ENCODE results near the gene ATG7.
"Not testable (repeated sequence)": the region's sequence is repeated elsewhere in the genome, so short reads cannot be mapped to it uniquely, and the experiment has no call there.

The ATG7 gene

GRCh38 chr3:11250902-11251806 is 21.0 kb upstream of the ATG7 start:
- no peak overlapping the region for H3K4me3 ChIP-seq
- H3K27ac ChIP-seq = peak overlapping the region in 1 of 21 experiments; percentile 35

- Histone ChIP-seq H3K4me3 (no peak overlapping the region), H3K27ac (peak overlapping the region in 2 of 21 experiments; percentile 4 to 11)
Observed at GRCh38 chr3:11251807-11252176, 20.4 kb upstream of the ATG7 start.

- Histone ChIP-seq H3K4me3 (no peak overlapping the region), H3K27ac (peak overlapping the region in 1 of 21 experiments; percentile 43)
Observed at GRCh38 chr3:11254876-11255275, 17.3 kb upstream of the ATG7 start.

GRCh38 chr3:11255537-11255936 is 16.7 kb upstream of the ATG7 start:
- H3K27ac ChIP-seq = peak overlapping the region in 1 of 21 experiments; percentile 43
- not testable (repeated sequence) for H3K4me3 ChIP-seq

- Histone ChIP-seq H3K27ac (no peak overlapping the region), H3K4me3 (no peak overlapping the region)
Observed at GRCh38 chr3:11258958-11259357, 13.2 kb upstream of the ATG7 start.

- H3K27ac ChIP-seq = no peak overlapping the region
- H3K4me3 ChIP-seq = no peak overlapping the region
Observed at GRCh38 chr3:11260460-11260859, 11.7 kb upstream of the ATG7 start.

GRCh38 chr3:11269007-11269406 is 3.2 kb upstream of the ATG7 start:
- no peak overlapping the region for H3K27ac ChIP-seq
- no peak overlapping the region for H3K4me3 ChIP-seq

- peak overlapping the region in 19 of 21 experiments; percentile 77 to 96 (median 92) for H3K27ac ChIP-seq
Observed at GRCh38 chr3:11272906-11273574, 843 bp downstream of the ATG7 start.

GRCh38 chr3:11273891-11274291 is 1.7 kb downstream of the ATG7 start:
- no peak overlapping the region for H3K4me3 ChIP-seq

More at GRCh38 chr3:11272906-11273574, 843 bp downstream of the ATG7 start:
- H3K4me3 ChIP-seq = peak overlapping the region; percentile 69 to 94 (median 71)

GRCh38 chr3:11274566-11275142 is 2.5 kb downstream of the ATG7 start:
- Histone ChIP-seq H3K27ac (peak overlapping the region in 7 of 21 experiments; percentile 8 to 92 (median 39)), H3K4me3 (no peak overlapping the region)

More at GRCh38 chr3:11273891-11274291, 1.7 kb downstream of the ATG7 start:
- H3K27ac ChIP-seq = peak overlapping the region in 9 of 21 experiments; percentile 8 to 96 (median 91)

- Histone ChIP-seq H3K4me3 (no peak overlapping the region), H3K27ac (no peak overlapping the region)
Observed at GRCh38 chr3:11275926-11276325, 3.7 kb downstream of the ATG7 start.

GRCh38 chr3:11276901-11277300 is 4.7 kb downstream of the ATG7 start:
- Histone ChIP-seq H3K27ac (no peak overlapping the region), H3K4me3 (no peak overlapping the region)

GRCh38 chr3:11282250-11283138 is 10.3 kb downstream of the ATG7 start:
- Histone ChIP-seq H3K27ac (peak overlapping the region in 15 of 21 experiments; percentile 0 to 79 (median 27)), H3K4me3 (no peak overlapping the region)

- Histone ChIP-seq H3K4me3 (no peak overlapping the region), H3K27ac (peak overlapping the region in 15 of 21 experiments; percentile 0 to 79 (median 29))
Observed at GRCh38 chr3:11283139-11283475, 10.9 kb downstream of the ATG7 start.

- H3K27ac ChIP-seq = peak overlapping the region in 3 of 21 experiments; percentile 61 to 79 (median 73)
- no peak overlapping the region for H3K4me3 ChIP-seq
Observed at GRCh38 chr3:11284011-11284410, 11.8 kb downstream of the ATG7 start.

GRCh38 chr3:11285471-11285870 is 13.3 kb downstream of the ATG7 start:
- Histone ChIP-seq H3K4me3 (no peak overlapping the region), H3K27ac (no peak overlapping the region)

- peak overlapping the region in 18 of 21 experiments; percentile 51 to 86 (median 76) for H3K27ac ChIP-seq
- H3K4me3 ChIP-seq = no peak overlapping the region
Observed at GRCh38 chr3:11287404-11287803, 15.2 kb downstream of the ATG7 start.

- Histone ChIP-seq H3K27ac (peak overlapping the region in 20 of 21 experiments; percentile 26 to 86 (median 74)), H3K4me3 (no peak overlapping the region)
Observed at GRCh38 chr3:11288021-11288491, 15.9 kb downstream of the ATG7 start.
